GM12801 (cell line): ENCODE measurements around the gene THEM4.

Experiments used
- TF ChIP-seq, protein P1 (sequence below): IDR thresholded peaks from one replicate; pipeline ENCODE4 v1.5.1; 2011; ENCODE audit warnings: control low read depth; ENCODE audit not compliant: insufficient read length; ENCODE audit errors: extremely low read depth

The THEM4 gene

DNA sequence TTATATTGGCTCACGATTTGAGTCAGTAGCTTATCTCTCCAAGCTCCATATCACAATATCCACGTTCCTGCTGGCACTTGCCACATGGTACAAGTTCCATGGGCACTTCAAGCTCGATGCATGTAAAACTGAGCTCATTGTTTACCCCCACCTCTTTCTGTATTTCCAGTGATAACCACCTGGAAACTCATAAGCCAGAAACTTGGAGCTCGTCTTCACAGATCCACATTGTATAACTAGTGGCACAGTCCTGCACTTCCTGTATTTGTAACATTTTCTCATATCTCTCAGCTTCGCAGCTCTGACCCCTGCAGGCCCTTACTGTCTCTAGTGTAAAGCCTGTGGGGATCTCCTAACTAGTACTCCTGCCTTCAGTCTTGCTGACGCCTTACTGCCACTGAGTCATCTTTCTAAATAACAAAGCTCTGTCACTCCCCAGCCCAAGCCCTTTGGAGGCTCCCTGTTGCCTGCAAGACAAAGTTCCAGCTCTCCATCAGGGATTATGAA lies 63.2 kb downstream of the THEM4 start:
- TF ChIP-seq, protein P1, sequence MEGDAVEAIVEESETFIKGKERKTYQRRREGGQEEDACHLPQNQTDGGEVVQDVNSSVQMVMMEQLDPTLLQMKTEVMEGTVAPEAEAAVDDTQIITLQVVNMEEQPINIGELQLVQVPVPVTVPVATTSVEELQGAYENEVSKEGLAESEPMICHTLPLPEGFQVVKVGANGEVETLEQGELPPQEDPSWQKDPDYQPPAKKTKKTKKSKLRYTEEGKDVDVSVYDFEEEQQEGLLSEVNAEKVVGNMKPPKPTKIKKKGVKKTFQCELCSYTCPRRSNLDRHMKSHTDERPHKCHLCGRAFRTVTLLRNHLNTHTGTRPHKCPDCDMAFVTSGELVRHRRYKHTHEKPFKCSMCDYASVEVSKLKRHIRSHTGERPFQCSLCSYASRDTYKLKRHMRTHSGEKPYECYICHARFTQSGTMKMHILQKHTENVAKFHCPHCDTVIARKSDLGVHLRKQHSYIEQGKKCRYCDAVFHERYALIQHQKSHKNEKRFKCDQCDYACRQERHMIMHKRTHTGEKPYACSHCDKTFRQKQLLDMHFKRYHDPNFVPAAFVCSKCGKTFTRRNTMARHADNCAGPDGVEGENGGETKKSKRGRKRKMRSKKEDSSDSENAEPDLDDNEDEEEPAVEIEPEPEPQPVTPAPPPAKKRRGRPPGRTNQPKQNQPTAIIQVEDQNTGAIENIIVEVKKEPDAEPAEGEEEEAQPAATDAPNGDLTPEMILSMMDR, result no peak

GRCh38 chr1:151843398-151843797 lies 65.9 kb downstream of the THEM4 start:
- TF ChIP-seq, protein P1, result no peak

DNA sequence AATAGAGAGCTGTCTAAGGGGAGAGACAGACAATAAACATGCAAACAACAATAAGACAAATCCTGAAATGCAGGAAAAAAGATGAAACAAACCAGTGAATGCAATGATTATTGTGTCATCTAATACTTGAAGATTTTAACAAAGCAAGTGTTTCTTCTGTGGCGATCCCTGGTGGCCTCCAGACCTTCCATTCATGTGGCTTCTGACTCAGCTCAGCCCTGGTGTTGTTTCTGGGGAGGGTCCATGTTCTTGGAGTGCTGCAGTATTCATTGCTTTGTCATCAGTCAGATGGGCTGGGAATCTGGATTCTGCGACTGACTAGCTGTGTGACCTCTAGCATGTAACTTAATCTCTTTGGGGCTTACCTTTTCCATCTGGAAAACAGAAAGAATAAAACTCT lies 68.2 kb downstream of the THEM4 start:
- TF ChIP-seq, protein P1, result no peak

DNA sequence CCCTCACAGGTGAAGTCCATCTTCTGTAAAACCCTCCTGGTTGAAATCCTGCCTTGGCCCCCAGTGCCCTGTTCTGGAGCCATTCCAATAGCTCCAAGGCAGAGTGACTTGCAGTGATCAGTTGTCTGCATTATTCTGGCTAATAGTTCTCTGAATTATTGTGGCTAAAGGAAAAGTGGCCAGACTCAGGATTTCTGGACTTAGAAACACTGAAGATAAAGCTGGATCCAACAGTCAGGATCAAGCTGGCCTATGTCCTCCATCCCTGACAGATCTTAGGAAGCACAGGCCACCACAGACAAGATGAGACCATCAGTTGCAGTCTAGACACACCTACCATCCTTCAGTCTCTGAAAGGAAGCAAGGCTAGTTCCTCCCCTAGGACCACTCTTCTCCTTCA lies 68.9 kb downstream of the THEM4 start:
- TF ChIP-seq, protein P1, result no peak

- TF ChIP-seq, protein P1, result no peak
These were observed 69.6 kb downstream of the THEM4 start, which contains the start of gene C2CD4D for GRCh38 chr1:151839457-151840403. C2CD4D (minus strand) TSS chr1:151839820; CDS start chr1:151838989, 831 bp downstream.

DNA sequence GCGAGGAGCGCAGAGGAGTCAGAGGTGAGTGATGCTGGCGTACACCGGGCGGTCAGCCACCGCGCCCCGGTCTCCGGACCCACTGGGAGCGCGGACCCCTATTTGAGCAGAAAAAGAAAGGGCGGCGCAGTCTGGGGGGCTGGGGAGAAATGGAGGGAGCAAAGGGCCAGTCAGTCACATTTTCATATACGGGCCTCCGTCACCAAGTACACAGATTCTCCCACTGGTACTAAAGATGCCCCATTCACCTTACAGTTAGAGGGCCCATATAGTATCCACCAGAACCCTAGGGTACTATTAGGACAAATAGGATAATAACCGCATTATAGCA lies 70.3 kb downstream of the THEM4 start:
- TF ChIP-seq, protein P1, result no peak

- TF ChIP-seq, protein P1, result no peak
These were observed 70.9 kb downstream of the THEM4 start for GRCh38 chr1:151838222-151839081.
